ENCODE results near the gene AKAP12.

AKAP12 gene, protein sequence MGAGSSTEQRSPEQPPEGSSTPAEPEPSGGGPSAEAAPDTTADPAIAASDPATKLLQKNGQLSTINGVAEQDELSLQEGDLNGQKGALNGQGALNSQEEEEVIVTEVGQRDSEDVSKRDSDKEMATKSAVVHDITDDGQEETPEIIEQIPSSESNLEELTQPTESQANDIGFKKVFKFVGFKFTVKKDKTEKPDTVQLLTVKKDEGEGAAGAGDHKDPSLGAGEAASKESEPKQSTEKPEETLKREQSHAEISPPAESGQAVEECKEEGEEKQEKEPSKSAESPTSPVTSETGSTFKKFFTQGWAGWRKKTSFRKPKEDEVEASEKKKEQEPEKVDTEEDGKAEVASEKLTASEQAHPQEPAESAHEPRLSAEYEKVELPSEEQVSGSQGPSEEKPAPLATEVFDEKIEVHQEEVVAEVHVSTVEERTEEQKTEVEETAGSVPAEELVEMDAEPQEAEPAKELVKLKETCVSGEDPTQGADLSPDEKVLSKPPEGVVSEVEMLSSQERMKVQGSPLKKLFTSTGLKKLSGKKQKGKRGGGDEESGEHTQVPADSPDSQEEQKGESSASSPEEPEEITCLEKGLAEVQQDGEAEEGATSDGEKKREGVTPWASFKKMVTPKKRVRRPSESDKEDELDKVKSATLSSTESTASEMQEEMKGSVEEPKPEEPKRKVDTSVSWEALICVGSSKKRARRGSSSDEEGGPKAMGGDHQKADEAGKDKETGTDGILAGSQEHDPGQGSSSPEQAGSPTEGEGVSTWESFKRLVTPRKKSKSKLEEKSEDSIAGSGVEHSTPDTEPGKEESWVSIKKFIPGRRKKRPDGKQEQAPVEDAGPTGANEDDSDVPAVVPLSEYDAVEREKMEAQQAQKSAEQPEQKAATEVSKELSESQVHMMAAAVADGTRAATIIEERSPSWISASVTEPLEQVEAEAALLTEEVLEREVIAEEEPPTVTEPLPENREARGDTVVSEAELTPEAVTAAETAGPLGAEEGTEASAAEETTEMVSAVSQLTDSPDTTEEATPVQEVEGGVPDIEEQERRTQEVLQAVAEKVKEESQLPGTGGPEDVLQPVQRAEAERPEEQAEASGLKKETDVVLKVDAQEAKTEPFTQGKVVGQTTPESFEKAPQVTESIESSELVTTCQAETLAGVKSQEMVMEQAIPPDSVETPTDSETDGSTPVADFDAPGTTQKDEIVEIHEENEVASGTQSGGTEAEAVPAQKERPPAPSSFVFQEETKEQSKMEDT (N-terminal part only)

DNA sequence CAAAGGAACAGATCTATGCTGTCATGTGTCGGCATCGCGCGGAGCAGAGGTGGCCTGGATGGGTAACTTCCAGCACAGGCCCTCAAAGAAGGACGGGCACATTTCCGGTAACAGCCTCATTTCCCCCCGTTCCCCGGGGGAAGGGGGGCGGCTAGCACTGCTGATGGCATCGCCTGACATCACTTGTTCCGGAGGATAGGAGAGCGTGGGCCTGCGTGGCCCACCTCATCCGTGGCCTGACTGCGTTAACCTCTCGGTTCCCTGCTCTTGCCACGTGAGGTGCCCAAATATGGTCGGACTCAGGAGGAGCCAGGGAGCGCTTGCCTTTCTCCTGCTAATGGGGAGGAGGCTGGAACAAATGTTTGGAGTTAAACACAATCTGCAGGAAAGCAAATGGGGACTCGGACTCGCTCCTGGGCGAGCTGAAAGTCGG lies at the start of gene AKAP12:
Gene AKAP12 (plus strand): TSS at position 365 of the 433 bp plus-strand sequence. CDS start 596 bp downstream, outside the sequence.
- DNase-seq, result no peak

DNA sequence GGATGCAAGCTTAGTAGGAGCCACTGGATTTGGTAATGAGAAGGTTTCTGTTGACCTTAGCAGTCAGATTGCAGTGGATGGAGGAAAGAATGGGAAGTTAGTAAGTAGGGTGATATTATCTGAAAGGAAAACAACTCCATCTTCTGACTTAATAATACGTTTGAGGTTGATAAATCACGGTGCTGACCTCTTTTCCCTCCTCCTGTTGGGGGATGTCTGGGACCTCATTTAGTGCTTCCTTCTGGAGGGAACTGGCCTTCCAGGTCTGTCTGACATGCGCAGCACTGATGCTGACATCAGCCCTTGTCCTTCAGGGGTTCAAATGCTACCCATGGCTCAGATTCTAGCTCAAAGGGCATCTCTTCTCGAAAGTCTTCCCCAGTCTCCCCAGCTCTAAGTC lies 48.2 kb upstream of the AKAP12 start:
- DNase-seq, result no peak

DNA sequence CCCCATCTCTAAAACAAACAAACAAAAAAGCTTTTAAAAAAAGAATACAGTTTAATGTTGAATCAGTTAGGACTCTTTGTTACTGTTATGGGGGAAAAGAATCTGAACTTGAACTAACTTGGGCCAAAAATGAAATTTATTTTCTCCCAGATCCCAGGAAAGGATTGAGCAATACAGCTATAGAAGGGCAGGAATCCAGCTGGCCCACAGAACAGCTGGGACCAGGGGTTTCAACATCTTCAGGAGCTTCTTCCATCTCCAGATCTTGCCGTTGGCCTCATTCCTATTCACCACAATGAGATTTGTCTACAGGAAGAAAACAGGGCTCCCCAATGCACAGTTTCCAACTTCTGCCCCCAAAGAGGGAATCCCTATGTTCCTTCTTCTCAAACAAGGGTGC lies 43.2 kb upstream of the AKAP12 start:
- DNase-seq, result no peak

DNA sequence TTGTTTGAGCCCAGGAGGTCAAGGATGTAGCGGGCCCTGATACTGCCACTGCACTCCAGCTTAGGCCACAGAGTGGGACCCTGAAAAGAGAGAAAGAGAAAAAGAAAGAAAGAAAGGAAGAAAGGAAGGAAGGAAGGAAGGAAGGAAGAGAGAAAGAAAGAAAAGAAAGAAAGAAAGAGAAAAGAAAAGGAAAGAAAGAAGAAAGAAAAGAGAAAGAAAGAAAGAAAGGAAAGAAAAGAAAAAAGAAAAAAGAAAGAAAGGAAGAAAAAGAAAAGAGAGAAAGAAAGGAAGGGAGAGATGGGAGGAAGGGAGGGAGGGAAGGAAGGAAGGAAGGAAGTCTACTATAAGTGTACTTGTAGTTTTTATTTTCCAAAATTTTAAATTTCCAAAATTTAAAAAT lies 42.2 kb upstream of the AKAP12 start:
- DNase-seq, result no peak

DNA sequence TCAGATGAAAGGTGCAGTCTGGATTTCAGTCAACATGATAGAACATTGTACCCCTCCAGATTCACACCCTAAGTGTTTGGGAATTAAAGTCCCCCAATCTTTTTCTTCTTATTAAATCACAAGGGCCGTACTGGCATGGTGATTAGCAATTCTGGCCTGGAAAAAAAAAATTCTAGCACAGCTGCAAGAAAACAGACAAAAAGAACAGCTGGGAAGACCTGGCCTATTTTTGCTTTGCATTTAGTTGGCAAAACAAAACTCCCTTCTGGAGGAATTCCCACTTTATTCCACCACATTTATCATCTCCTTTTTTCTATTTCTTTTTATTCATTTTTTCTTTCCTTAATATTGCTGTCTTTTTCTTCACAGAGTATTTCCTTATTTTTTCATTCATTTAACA lies 39.8 kb upstream of the AKAP12 start:
- no peak for DNase-seq

DNA sequence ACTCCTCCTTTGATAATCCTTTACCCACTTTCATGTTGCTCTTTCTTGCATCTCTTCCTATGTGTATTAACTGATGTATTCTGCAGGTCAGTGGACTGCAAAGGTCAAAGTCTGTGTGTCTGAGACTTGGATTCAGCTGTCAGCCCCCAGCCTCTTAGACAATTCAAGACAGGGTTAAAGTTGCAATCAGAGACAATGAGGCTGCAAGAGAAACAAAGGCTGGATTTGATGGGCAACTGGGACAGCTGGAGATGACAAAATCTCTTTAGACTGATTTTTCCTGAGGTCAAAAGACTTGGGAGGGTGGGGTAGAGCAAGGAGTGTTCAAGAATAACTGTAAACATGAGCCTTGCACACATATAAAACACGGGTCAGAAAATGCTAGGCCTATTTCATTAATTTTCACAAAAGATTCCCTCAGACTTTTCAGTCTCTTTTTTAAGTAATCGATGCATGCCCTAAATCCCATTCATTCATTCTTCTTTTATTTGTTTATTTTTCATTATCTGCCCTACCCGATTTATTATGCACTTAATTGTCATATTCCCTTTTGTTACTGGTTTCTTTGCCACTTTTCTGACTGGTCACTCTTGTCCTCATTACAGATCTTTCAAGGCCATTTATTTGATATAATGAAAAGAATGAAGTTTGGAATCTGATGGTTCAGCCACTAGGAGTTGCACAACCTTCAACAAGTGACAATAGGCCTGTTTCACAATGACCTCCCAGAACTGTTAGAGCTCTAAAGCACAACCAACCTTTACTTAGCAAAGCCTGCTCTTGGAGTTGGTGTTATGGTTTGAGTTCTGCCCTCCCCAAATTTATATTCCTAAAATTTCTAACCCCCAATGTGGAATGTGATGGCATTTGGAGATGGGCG lies 33.8 kb upstream of the AKAP12 start:
- no peak for DNase-seq

DNA sequence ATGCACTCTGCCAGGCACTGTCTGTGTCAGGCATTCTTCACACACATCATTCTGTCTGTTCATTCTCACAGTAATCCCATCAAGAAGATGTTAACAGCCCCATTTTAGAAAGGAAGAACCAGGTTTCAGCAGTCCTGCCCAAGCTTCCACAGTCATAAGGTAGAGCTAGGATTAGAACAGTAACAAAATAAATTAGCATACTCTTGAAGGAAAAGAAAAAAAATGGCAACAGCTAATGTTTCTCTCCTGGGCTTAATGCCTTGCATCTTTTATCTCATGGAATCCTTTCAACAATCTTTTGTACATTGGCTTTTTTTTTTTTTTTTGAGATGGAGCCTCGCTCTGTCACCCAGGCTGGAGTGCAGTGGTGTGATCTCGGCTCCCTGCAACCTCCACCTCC lies 32.1 kb upstream of the AKAP12 start:
- DNase-seq, result no peak

DNA sequence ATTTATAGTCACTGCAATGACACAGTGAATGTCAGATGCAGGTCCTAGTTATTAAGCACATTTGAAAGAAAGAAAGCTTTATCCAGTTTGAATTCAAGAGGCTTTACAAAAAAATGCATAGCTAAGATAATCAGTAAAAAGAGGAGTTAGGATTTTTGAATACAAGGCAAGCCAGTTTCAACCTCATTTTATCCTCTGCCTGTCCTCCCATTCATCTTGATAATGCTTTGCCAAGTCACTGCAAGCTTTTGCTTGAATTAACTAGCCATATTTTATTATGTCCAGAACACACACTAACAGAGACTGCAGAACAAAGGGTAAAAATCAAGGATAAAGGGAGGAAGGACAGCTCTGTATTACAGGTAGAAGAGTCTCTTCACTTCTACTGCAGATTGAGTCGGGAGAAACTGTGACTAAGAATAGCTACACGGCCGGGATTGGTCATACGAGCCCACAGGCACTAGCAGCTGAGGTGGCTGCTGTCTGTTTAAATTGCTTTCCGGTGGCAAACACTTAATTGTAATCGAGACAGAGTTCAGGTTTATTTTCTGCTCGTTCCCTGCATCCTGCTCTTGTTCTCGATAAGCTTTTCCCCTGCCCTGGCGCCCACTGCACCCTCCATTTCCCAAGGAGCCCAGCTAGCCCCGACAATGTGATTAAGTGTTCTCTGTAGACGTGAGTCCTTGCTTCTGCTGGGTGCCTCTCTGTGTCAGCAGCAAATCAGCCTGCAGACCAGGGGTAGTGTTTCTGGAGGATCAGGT lies 30.5 kb upstream of the AKAP12 start:
- no peak for DNase-seq

DNA sequence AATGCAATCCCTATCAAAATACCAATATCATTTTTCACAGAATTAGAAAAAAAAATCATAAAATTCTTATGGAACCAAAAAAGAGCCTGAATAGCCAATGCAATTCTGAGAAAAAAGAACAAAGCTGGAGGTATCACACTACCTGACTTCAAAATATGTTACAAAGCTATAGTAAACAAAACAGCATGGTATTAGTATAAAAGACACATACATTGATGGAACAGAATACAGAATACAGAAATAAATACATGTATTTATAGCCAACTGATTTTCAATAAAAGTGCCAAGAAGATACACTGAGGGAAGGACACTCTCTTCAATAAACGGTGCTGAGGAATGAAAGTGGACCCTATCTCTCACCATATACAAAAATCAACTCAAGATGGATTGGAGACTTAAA lies 28.7 kb upstream of the AKAP12 start:
- DNase-seq, result no peak

DNA sequence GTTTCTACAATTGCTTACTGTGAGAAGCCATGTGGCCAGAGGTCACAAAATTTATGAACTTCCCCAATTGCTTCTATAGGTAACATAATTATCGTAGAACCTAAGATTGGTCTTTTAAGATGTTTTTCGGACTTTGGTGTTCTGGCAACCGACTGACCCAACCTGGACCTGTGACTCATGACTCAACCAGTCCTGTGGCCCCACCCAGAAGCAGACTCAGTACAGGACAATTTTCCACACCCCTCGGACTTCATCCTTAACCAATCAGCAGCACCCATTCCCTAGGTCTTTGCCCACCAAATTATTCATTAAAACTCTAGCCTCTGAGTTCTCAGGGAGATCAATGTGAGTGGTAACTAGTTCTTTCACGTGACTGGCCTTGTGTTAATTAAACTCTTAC lies 26.4 kb upstream of the AKAP12 start:
- DNase-seq, result no peak

DNA sequence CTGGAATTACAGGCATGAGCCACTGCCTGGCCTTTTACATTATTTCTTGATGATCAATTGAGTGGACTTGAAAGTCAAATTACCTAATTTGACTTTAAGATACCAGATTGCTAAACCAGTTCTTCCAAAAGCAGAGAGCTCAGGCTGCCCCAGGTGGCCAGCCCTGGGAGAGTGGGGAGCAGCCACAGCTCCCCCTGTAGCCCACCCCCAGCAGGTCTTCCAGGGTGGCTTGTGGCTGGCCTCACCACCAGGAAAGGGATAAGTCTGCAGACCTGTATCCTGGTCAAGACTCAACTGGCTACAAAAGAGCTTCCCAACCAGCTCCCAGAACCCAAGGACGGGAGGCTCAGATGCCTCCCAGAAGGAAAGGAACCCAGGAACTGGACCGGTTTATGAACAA lies 23.8 kb upstream of the AKAP12 start:
- DNase-seq, result no peak

DNA sequence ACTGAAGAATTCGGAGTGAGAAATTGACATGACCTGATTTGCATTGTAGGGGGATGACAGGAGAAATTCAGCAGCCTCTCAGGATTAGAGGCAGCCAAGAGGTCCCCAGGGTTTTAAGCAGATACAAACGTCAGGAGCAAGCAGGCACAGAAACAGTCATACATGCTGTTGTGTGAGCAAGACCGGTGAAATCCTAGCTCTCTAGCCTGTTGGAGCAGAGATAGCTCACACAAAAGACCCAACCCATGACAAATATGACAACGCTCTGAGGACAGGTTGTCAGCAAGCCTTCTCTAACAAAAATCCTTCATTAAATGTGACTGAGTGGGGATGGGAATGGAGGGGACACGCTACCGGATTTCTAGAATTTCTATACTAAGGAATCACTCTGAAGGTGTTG lies 23.0 kb upstream of the AKAP12 start:
- no peak for DNase-seq

DNA sequence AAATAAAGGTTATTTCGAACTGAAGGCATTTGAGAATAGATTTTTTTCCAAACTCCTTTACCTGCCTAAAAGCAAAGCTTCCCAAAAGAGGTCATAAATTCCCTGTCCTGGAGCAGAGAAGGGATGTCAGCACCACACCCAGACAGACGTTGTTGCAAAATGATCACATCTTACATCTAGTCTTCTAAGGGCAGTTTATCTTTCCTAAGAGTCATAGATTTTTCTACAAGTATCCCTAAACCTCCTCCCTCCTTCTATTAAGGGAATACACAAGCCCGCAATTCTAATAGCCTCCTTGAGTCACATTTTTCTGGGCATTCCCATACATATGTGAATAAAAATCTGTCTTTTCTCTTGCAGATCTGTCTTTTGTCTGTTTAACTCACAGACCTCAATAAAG lies 20.6 kb upstream of the AKAP12 start:
- DNase-seq, result no peak

DNA sequence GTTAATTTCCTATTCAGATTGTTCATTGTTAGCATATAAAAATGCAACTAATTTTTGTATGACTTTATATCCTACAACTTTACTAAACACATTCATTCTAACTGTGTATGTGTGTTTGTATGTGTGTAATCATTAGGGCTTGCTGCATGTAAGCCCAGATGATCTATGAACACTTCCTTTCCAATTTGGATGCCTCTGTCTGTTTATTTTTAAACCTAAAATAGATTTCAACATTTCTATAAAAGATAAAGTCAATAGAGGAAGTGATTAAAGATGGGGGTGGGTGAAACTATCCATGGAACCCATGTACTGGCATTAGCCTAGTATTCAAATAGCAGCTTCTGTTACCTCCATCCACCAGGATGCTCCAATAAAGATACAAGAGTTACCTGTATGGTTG lies 15.7 kb upstream of the AKAP12 start:
- DNase-seq, result no peak

DNA sequence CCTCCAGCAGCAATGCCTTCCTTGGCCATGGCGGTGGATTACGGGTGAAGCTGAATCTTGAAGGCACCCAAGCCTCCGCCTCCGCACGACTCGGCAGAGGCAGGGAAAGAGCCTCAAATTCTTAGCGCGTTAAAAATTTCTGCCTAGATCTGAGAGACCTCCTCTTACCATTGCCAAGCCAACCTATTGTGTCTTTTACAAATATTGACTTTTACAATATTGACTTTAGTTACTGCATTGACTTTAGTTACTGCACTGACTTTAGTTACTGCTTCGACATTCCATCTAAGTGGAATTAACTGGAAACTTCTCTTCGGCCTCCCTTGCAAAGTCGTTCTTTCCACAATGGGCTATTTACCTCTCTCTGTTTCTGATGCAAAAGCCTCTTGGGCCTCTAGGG lies 13.8 kb upstream of the AKAP12 start:
- DNase-seq, result no peak

DNA sequence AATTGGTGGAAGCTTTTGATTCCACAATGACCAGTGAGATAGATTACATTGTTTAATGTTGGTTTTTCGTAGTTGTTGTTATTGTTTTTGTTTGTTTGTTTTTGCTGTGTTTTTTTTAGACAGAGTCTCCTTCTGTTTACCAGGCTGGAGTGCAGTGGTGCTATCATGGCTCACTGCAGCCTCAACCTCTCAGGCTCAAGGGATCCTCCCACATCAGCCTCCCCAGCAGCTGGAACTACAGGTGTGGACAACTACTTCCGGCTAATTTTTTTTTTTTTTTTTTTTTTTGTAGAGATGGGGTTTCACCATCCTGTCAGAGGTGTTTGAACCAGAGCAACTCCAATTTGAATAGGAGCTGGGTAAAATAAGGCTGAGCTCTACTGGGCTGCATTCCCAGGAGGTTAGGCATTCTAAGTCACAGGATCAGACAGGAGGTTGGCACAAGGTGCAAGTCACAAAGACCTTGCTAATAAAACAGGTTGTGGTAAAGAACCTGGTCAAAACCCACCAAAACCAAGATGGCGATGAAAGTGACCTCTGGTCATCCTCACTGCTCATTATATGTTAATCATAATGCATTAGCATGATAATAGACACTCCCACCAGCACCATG lies 10.9 kb upstream of the AKAP12 start:
- DNase-seq, result no peak

DNA sequence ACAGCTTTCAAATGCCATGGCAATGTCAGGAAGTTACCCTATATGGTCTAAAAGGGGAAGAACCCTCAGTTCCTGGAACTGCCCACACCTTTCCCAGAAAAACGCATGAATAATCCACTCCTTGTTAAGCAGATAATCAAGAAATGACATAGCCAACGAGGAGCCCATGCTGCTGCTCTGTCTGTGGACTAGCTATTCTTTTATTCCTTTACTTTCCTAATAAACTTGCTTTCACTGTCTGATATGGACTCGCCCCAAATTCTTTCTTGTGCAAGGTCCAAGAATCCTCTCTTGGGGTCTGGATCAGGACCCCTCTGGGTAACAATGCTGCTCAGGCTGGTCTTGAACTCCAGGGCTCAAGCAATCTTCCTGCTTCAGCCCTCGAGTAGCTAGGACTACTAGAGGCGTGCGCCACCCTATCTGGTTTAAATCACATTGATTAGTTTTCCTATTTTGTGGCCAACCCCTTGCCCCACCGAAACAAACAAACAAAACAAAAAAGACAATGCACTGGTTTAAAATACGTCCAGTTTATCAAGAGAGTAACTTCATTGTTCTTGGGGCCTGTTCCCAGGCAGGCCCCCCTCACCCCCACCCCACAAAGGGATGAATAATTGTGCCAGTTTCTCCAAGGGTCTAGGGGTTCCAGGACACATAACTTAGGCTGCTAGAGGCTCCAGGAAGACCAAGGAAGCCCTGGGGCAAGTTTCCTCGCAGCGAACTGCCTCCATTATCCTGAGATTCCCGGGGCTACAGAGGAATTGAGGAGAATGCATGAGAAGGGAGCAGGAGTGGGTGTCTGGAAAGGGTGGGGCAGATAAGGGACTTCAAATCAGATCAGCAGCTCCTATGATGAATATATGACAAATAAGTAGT lies 10.1 kb upstream of the AKAP12 start:
- no peak for DNase-seq

DNA sequence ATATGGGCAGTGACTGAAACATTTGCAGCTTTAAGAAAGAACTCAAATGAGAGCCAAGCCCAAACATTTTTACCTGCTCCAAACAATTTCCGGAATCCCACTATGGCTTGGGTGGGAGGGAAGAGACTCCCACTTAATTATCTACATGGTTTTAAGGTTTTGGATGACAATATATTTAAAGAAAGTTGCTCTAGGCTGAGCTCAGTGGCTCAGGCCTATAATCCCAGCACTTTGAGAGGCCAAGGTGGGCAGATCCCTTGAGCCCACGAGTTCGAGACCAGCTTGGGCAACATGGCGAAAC lies 9.5 kb upstream of the AKAP12 start:
- no peak for DNase-seq

DNA sequence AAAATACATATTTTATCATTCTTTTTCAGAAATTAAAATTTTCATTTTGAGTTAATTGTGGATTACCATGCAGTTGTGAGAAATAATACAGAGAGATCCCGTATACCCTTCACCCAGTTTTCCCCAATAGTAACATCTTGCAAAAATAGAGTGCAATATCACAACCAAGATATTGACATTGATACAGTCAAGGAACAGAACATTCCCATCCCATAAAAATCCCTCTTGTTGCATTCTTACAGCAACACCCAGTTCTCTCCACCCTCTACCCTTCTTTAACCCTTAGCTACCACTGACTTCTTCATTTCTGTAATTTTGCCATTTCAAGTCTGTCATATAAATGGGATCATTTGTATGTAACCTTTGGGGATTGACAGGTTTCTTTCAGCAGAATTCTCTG lies 6.9 kb upstream of the AKAP12 start:
- DNase-seq, result no peak

DNA sequence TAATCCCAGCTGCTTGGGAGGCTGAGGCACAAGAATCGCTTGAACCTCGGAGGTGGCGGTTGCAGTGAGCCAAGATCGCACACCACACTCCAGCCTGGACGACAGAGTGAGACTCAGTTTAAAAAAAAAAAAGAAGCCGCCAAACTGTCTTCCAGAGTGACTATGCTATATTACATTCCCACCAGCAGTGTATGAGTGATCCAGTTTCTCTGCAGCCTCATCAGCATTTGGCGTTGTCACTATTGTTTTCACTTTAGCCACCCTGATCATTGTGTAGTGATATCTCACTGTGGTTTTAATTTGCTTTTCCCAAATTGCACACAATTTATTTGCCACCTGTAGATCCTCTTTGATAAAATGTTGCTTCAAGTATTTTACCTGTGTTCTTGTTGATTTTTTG lies 6.0 kb upstream of the AKAP12 start:
- DNase-seq, result no peak
